ENCODE data around the gene TULP4. TPM values are rescaled to one million over a fixed set of nuclear protein-coding genes. Genes with fewer than 3 reads are reported as not detected.

TULP4 gene
- total and polyA plus RNA-seq, 7 experiments from 2014 or later = 33.3 to 79.0 (median 51.8) TPM

DNA sequence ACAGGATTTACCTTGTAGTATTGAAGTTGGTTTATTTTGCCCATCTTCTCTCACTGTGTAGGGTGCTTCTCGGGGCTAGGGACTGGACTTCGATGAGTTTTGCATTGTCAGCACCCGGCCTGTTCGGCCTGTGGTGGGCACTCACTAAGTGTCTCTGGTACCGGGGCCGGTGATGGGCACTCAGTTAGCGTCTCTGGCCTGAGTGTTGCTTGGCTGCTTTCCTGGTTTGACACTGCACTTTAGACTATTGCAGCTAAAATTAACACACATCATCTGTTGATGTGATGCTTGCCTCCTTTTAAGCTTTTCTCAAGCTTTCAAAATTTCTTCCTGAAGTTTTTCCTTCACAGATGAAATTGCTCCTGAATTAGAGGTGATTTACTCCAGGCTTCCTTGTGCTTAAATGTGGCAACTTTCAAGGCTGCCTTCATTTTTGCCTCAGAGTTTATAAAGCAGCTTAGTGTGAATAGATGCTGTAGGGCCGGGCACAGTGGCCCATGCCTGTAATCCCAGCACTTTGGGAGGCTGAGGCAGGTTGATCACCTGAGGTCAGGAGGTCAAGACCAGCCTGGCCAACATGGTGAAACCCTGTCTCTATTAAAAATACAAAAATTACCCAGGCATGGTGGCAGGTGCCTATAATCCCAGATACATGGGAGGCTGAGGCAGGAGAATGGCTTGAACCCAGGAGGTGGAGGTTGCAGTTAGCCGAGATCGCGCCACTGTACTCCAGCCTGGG lies 41.7 kb upstream of the TULP4 start:
- POLR2A ChIA-PET = interaction anchor here (0.6 to 0.7 kb wide), 2 partner anchors 23 to 201 kb away, joined by 3 to 5 read pairs; no protein-coding TSS in a partner anchor
- ATAC-seq = no peak

DNA sequence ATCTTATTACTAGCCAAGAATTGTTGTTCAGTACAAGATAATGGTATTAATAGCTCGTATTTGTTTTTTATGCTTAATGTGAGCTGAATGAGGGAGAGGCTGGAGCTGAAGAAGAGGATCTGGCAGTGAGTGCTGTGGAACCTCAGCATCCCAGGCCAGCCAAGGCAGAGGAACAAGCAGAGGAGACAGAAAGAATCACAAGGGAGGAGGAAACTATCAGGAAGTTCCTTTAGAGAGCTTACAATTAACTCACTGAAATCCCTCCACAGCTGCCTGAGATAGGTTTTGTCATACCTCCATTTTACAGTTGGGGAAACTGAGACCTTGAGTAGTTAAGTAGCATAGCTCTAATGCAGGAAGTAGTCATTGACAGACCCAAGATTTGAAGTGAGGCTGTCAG lies 39.9 kb upstream of the TULP4 start:
- ChIA-PET POLR2A (interaction anchor here (1.6 kb wide), 1 partner anchor 18 kb away, joined by 4 read pairs; no protein-coding TSS in a partner anchor), CTCF (no interaction called here)
- Histone ChIP-seq H3K27me3 (ENCODE audit: control insufficient read depth in 2 of 2, insufficient read depth in 2 of 2, low read length in 2 of 2) (no peaks in the 10 kb centered on the region), H3K36me3 (ENCODE audit: control insufficient read depth in 2 of 3, insufficient read depth in 3 of 3, low read length in 3 of 3) (no peaks in the 10 kb centered on the region), H3K27ac (ENCODE audit: low read depth, low read length) (no peak overlapping the region), H3K4me3 (ENCODE audit: low read length) (no peak overlapping the region), H3K4me1 (ENCODE audit: control insufficient read depth in 2 of 2, insufficient read depth in 2 of 2, low read length in 2 of 2) (peaks cover 16 to 18% of the 10 kb centered on the region in 2 donors), H3K9me3 (ENCODE audit: control insufficient read depth in 2 of 3, low read length in 3 of 3) (no peaks in the 10 kb centered on the region)
- peaks cover 0 to 3% (median 0%) of the 10 kb centered on the region in 11 donors for H3K9me3 Mint-ChIP-seq
- intact Hi-C loops (cut with micrococcal nuclease) = no loop called here
- H3K27me3 Mint-ChIP-seq = no peaks in the 10 kb centered on the region
- ATAC-seq (no peak), DNase-seq (no peak)
- peaks cover 12 to 36% (median 31%) of the 10 kb centered on the region in 7 donors for H3K4me1 Mint-ChIP-seq
- H3K27ac Mint-ChIP-seq = peak overlapping the region in 2 of 9 donors; percentile 1 to 24
- H3K36me3 Mint-ChIP-seq = peaks cover 7 to 35% (median 26%) of the 10 kb centered on the region in 5 donors
- no peak overlapping the region for H3K4me3 Mint-ChIP-seq

More for the DNA sequence above, 41.7 kb upstream of the TULP4 start:
- Histone ChIP-seq H3K9me3 (ENCODE audit: control insufficient read depth in 2 of 3, low read length in 3 of 3) (no peaks in the 10 kb centered on the region), H3K36me3 (ENCODE audit: control insufficient read depth in 2 of 3, insufficient read depth in 3 of 3, low read length in 3 of 3) (no peaks in the 10 kb centered on the region), H3K27ac (ENCODE audit: low read depth, low read length) (no peak overlapping the region), H3K27me3 (ENCODE audit: control insufficient read depth in 2 of 2, insufficient read depth in 2 of 2, low read length in 2 of 2) (no peaks in the 10 kb centered on the region), H3K4me3 (ENCODE audit: low read length) (no peak overlapping the region), H3K4me1 (ENCODE audit: control insufficient read depth in 2 of 2, insufficient read depth in 2 of 2, low read length in 2 of 2) (peaks cover 16 to 18% of the 10 kb centered on the region in 2 donors)
- Mint-ChIP-seq H3K27me3 (no peaks in the 10 kb centered on the region), H3K4me1 (peaks cover 12 to 36% (median 33%) of the 10 kb centered on the region in 7 donors), H3K36me3 (peaks cover 7 to 42% (median 31%) of the 10 kb centered on the region in 5 donors), H3K27ac (peak overlapping the region; percentile 22 to 87 (median 58)), H3K9me3 (peaks cover 0 to 3% (median 0%) of the 10 kb centered on the region in 11 donors), H3K4me3 (peak overlapping the region in 8 of 10 donors; percentile 4 to 66 (median 58))
- DNase-seq = no peak
- CTCF ChIA-PET = interaction anchor here (0.6 to 1.0 kb wide), 2 partner anchors 11 to 143 kb away, joined by 3 to 4 read pairs; no protein-coding TSS in a partner anchor
- intact Hi-C loops (cut with micrococcal nuclease) = loop anchor here (1.0 to 2.0 kb wide), 3 partner anchors 20 to 38 kb away; no protein-coding TSS in a partner anchor

DNA sequence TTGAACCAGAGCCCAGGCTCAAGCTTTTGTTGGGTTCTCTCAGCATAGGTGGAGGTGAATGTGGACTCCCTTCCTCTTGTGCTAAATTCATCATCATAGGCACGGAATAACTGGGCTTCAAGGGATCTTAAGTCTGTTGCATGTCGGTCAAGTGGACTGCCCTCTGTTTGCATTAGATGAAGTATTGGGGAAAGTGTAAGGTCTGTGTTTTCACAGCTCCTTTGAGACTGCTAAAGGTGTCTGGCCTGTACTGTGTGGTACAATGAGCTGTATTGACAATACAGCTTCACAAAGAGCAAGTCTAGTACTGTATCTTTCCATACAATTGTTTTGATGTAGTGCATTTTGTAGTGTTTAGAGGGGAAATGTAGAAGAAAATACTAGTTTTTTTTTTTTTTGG lies 34.3 kb upstream of the TULP4 start:
- ATAC-seq = no peak
- H3K4me1 ChIP-seq (ENCODE audit: control insufficient read depth in 2 of 2, insufficient read depth in 2 of 2, low read length in 2 of 2) = peaks cover 2 to 4% of the 10 kb centered on the region in 2 donors
- H3K4me3 Mint-ChIP-seq = no peak overlapping the region
- H3K4me3 ChIP-seq (ENCODE audit: low read length) = no peak overlapping the region
- intact Hi-C loops (cut with micrococcal nuclease) = no loop called here
- ChIA-PET POLR2A (interaction anchor here (0.6 kb wide), 1 partner anchor 108 kb away, joined by 5 read pairs; no protein-coding TSS in a partner anchor), CTCF (no interaction called here)
- H3K36me3 ChIP-seq (ENCODE audit: control insufficient read depth in 2 of 3, insufficient read depth in 3 of 3, low read length in 3 of 3) = no peaks in the 10 kb centered on the region
- peak overlapping the region in 1 of 9 donors; percentile 19 for H3K27ac Mint-ChIP-seq
- no peaks in the 10 kb centered on the region for H3K9me3 ChIP-seq (ENCODE audit: control insufficient read depth in 2 of 3, low read length in 3 of 3)
- no peaks in the 10 kb centered on the region for H3K27me3 ChIP-seq (ENCODE audit: control insufficient read depth in 2 of 2, insufficient read depth in 2 of 2, low read length in 2 of 2)
- H3K9me3 Mint-ChIP-seq = peaks cover 0 to 3% (median 0%) of the 10 kb centered on the region in 11 donors
- H3K27me3 Mint-ChIP-seq = no peaks in the 10 kb centered on the region
- no peak overlapping the region for H3K27ac ChIP-seq (ENCODE audit: low read depth, low read length)
- no peak for DNase-seq
- peaks cover 8 to 32% (median 15%) of the 10 kb centered on the region in 7 donors for H3K4me1 Mint-ChIP-seq
- H3K36me3 Mint-ChIP-seq = peaks cover 7 to 23% (median 15%) of the 10 kb centered on the region in 5 donors

DNA sequence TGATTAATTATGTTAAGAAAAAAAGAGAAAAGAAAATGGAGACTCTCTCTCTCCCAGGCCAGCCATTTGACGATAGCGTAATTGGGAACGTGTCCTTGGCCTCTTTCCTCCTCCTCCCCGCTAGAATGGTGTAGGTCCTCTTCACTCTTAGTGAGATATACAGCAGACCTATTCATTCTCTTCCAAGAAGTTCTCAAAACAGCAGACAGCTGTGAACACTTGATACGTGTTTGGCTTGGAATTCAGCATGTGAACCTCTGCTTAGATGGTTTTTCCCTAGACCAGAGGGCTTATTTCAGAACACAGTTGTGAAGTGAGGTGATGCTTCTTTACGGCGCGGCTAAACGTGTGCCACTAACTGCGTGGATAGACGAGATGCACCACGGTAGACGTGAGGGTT lies 32.6 kb upstream of the TULP4 start:
- Mint-ChIP-seq H3K4me3 (no peak overlapping the region), H3K9me3 (peaks cover 0 to 3% (median 0%) of the 10 kb centered on the region in 11 donors), H3K27ac (no peak overlapping the region), H3K4me1 (peaks cover 16 to 44% (median 31%) of the 10 kb centered on the region in 7 donors), H3K36me3 (peaks cover 5 to 12% (median 9%) of the 10 kb centered on the region in 5 donors), H3K27me3 (no peaks in the 10 kb centered on the region)
- ChIA-PET CTCF (no interaction called here), POLR2A (no interaction called here)
- DNase-seq = no peak
- H3K4me3 ChIP-seq (ENCODE audit: low read length) = no peak overlapping the region
- no peak overlapping the region for H3K27ac ChIP-seq (ENCODE audit: low read depth, low read length)
- H3K27me3 ChIP-seq (ENCODE audit: control insufficient read depth in 2 of 2, insufficient read depth in 2 of 2, low read length in 2 of 2) = no peaks in the 10 kb centered on the region
- intact Hi-C loops (cut with micrococcal nuclease) = no loop called here
- H3K4me1 ChIP-seq (ENCODE audit: control insufficient read depth in 2 of 2, insufficient read depth in 2 of 2, low read length in 2 of 2) = peaks cover 13 to 17% of the 10 kb centered on the region in 2 donors
- no peaks in the 10 kb centered on the region for H3K36me3 ChIP-seq (ENCODE audit: control insufficient read depth in 2 of 3, insufficient read depth in 3 of 3, low read length in 3 of 3)
- no peaks in the 10 kb centered on the region for H3K9me3 ChIP-seq (ENCODE audit: control insufficient read depth in 2 of 3, low read length in 3 of 3)
- no peak for ATAC-seq

DNA sequence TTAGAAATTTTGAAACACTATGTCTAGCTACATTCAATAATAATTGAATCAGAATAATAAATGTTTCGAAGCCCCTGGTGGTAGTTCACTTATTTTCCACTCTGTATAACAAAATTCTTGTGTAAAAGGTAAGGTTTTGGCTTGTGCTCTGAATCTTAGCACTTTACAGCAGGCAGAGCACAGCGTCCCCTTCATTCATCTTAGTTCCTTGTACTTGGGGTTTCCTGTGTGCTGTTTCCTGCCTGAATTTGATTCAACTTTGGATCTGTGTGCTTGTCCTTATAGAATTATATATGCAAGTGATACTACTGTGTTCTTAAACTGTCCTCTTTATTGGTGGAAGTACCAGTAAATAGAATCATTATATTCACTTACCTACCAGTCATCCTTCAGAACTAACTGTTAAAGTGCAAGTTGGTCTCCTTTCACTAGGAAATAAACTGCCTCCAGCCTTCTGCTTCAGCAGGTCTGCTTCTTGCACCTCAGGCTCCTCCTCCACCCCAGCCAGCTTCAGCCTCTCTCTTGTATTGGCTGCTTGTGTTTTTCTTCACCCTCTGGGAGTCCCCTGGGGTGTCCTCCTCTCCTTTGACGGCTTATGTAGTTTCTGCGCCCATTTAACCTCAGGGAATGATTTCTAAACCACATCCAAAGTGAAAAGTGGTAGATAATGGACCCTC lies 28.8 kb upstream of the TULP4 start:
- H3K4me3 ChIP-seq (ENCODE audit: low read length) = no peak overlapping the region
- peak overlapping the region; percentile 7 to 82 (median 63) for H3K27ac Mint-ChIP-seq
- H3K4me3 Mint-ChIP-seq = peak overlapping the region in 7 of 10 donors; percentile 3 to 51 (median 29)
- H3K4me1 Mint-ChIP-seq = peaks cover 19 to 60% (median 36%) of the 10 kb centered on the region in 7 donors
- CTCF ChIA-PET = interaction anchor here (1.4 kb wide), 1 partner anchor 62 kb away, joined by 3 read pairs; no protein-coding TSS in a partner anchor
- ATAC-seq (peak; percentile 76), DNase-seq (peak in 6 of 9 donors; percentile 13 to 31 (median 22))
- intact Hi-C loops (cut with micrococcal nuclease) = loop anchor here in 1 of 2 donors (1.0 kb wide), 1 partner anchor 8 kb away; no protein-coding TSS in a partner anchor
- no peaks in the 10 kb centered on the region for H3K27me3 Mint-ChIP-seq
- no peaks in the 10 kb centered on the region for H3K9me3 Mint-ChIP-seq
- peaks cover 0 to 13% (median 4%) of the 10 kb centered on the region in 5 donors for H3K36me3 Mint-ChIP-seq
- no peak overlapping the region for H3K27ac ChIP-seq (ENCODE audit: low read depth, low read length)
- no peaks in the 10 kb centered on the region for H3K9me3 ChIP-seq (ENCODE audit: control insufficient read depth in 2 of 3, low read length in 3 of 3)
- no peaks in the 10 kb centered on the region for H3K36me3 ChIP-seq (ENCODE audit: control insufficient read depth in 2 of 3, insufficient read depth in 3 of 3, low read length in 3 of 3)
- H3K4me1 ChIP-seq (ENCODE audit: control insufficient read depth in 2 of 2, insufficient read depth in 2 of 2, low read length in 2 of 2) = peaks cover 13 to 40% of the 10 kb centered on the region in 2 donors
- POLR2A ChIA-PET = interaction anchor here (0.6 kb wide), 1 partner anchor 26 kb away, joined by 3 read pairs; no protein-coding TSS in a partner anchor
- H3K27me3 ChIP-seq (ENCODE audit: control insufficient read depth in 2 of 2, insufficient read depth in 2 of 2, low read length in 2 of 2) = no peaks in the 10 kb centered on the region

Data from naive thymus-derived CD4-positive, alpha-beta T cell (primary cell).